Bronchial epithelial cell (primary cell): Measurements from ENCODE around the gene LRIT2. TPM values are rescaled to one million over a fixed set of nuclear protein-coding genes. Genes with fewer than 3 reads are reported as not detected.
A peak's percentile ranks its signal among the peaks of the same experiment; 100 is the strongest.

ENCODE experiments used
- DNase-seq: peaks from one replicate; pipeline ENCODE4 v3.0.0-alpha.2; 2010; ENCODE audit warnings: low read depth
- FAIRE-seq: peaks from 2 replicates; lab custom pipeline; 2011; peaks lifted over from hg19 to GRCh38; lab: Jason Lieb, UNC
- H3K27me3 ChIP-seq: 2 replicates; pipeline ENCODE4 v1.5.1; 2011; ENCODE audit warnings: low read length; ENCODE audit not compliant: control insufficient read depth, insufficient read depth
- H3K36me3 ChIP-seq: 2 replicates; pipeline ENCODE4 v1.5.1; 2011; ENCODE audit warnings: low read length; ENCODE audit not compliant: control insufficient read depth, insufficient read depth
- H3K4me3 ChIP-seq: 2 replicates; pipeline ENCODE4 v1.5.1; 2011; ENCODE audit warnings: mild to moderate bottlenecking, low read depth, low read length, control low read depth
- CTCF ChIP-seq: IDR thresholded peaks from 2 replicates; pipeline ENCODE4 v1.5.1; 2011; ENCODE audit warnings: mild to moderate bottlenecking, moderate library complexity, low read length, control low read depth, inconsistent platforms; ENCODE audit not compliant: insufficient read depth, severe bottlenecking
- total RNA-seq: library from RNA; depleted of rRNA; stranded (reverse); fragments of >200 nt; gene quantifications from 2 replicates; pipeline ENCODE4 v1.2.1, GENCODE V29; 2014

LRIT2 gene
- total RNA-seq, 1 donor from 2014 or later, result not detected

- FAIRE-seq (no peak), DNase-seq (no peak)
- TF ChIP-seq CTCF, result no peak
- H3K4me3 ChIP-seq, result no peak overlapping the region
- peaks cover 1% of the 10 kb centered on the region for H3K36me3 ChIP-seq
- H3K27me3 ChIP-seq, result peaks cover 1% of the 10 kb centered on the region
Observed at GRCh38 chr10:84197643-84198042, 27.7 kb downstream of the LRIT2 start.

GRCh38 chr10:84196941-84197340 lies 28.4 kb downstream of the LRIT2 start:
- FAIRE-seq (peak; percentile 64), DNase-seq (no peak)
- Histone ChIP-seq H3K27me3 (peaks cover 1% of the 10 kb centered on the region), H3K4me3 (no peak overlapping the region), H3K36me3 (peaks cover 1% of the 10 kb centered on the region)
- TF ChIP-seq CTCF, result no peak

GRCh38 chr10:84196083-84196482 lies 29.3 kb downstream of the LRIT2 start:
- no peak for TF ChIP-seq CTCF
- DNase-seq, result no peak
- H3K4me3 ChIP-seq, result no peak overlapping the region
- H3K36me3 ChIP-seq, result peaks cover 1% of the 10 kb centered on the region
- FAIRE-seq, result no peak
- peaks cover 1% of the 10 kb centered on the region for H3K27me3 ChIP-seq

- DNase-seq, result no peak
- peak overlapping the region; percentile 44 for H3K4me3 ChIP-seq
- FAIRE-seq, result no peak
- no peaks in the 10 kb centered on the region for H3K36me3 ChIP-seq
- H3K27me3 ChIP-seq, result peaks cover 1% of the 10 kb centered on the region
- TF ChIP-seq CTCF, result no peak
Observed at GRCh38 chr10:84195044-84195830, 30.1 kb downstream of the LRIT2 start.

- FAIRE-seq (no peak), DNase-seq (peak; percentile 39)
- Histone ChIP-seq H3K4me3 (peak within 1 kb of the TSS; percentile 44), H3K36me3 (no peaks in the 10 kb centered on the region), H3K27me3 (peaks cover 1% of the 10 kb centered on the region)
- TF ChIP-seq CTCF, result no peak
Observed at GRCh38 chr10:84194424-84195043, 30.8 kb downstream of the LRIT2 start, which contains the start of gene CDHR1. Gene CDHR1, plus strand, starts transcription at chr10:84194537. Its CDS starts 224 bp downstream, at chr10:84194761.
